GM12864 (cell line): ENCODE data around the gene RPL36.

ENCODE experiments used
- DNase-seq: peaks from one replicate; pipeline ENCODE4 v3.0.0-alpha.2; 2011; ENCODE audit warnings: low read depth
- H3K4me3 ChIP-seq: 2 replicates; pipeline ENCODE4 v1.5.1; 2011; ENCODE audit warnings: mild to moderate bottlenecking, low read depth, low read length, control low read depth
- TF ChIP-seq, protein P1 (sequence below): IDR thresholded peaks from 2 replicates; pipeline ENCODE4 v1.5.1; 2011; ENCODE audit warnings: low read depth, mild to moderate bottlenecking, moderate library complexity, low read length, control low read depth, inconsistent platforms; ENCODE audit errors: missing control alignments

Gene RPL36

DNA sequence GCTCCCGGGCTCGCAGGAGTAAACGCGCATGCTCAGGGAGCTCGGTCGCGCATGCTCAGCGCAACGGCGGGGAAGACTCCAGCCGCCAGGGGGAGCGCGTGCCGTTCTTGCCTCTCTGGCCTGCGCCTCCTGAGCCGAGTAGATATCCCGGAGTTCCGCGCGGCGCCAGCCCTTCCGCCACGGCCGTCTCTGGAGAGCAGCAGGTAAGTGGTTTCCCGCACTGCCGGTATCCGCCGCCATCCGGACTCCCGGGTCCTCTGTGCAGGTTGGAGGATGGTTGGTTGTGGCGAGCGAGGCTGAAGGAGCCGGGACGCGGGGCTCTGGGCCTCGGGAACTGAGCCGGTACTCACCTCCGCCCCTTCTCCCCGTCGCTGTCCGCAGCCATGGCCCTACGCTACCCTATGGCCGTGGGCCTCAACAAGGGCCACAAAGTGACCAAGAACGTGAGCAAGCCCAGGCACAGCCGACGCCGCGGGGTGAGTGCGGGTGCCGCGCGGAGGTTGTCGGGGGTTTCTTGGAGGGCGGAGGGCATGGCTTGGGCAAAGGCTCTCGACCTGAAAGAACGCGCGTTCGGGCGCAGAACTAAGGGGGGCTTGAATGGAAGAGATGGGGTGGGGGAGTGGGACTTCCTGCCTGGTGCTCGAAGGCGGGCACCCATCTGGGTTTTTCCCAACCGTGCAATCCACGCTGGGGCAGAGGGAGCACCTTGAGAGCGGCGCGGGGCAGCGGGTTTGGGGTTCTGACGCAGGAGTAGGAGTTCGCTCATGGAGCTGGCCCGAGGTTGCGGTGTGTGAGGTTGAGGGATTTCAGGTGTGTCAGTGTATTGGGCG is at the start of gene RPL36:
TSS of gene RPL36 (plus strand) at position 171 of the 830 bp plus-strand sequence. CDS start at position 384, 213 bp downstream.
- peak; percentile 87 for DNase-seq
- H3K4me3 ChIP-seq = peak within 1 kb of the TSS; percentile 88
- TF ChIP-seq, protein P1, sequence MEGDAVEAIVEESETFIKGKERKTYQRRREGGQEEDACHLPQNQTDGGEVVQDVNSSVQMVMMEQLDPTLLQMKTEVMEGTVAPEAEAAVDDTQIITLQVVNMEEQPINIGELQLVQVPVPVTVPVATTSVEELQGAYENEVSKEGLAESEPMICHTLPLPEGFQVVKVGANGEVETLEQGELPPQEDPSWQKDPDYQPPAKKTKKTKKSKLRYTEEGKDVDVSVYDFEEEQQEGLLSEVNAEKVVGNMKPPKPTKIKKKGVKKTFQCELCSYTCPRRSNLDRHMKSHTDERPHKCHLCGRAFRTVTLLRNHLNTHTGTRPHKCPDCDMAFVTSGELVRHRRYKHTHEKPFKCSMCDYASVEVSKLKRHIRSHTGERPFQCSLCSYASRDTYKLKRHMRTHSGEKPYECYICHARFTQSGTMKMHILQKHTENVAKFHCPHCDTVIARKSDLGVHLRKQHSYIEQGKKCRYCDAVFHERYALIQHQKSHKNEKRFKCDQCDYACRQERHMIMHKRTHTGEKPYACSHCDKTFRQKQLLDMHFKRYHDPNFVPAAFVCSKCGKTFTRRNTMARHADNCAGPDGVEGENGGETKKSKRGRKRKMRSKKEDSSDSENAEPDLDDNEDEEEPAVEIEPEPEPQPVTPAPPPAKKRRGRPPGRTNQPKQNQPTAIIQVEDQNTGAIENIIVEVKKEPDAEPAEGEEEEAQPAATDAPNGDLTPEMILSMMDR = peak; percentile 99

DNA sequence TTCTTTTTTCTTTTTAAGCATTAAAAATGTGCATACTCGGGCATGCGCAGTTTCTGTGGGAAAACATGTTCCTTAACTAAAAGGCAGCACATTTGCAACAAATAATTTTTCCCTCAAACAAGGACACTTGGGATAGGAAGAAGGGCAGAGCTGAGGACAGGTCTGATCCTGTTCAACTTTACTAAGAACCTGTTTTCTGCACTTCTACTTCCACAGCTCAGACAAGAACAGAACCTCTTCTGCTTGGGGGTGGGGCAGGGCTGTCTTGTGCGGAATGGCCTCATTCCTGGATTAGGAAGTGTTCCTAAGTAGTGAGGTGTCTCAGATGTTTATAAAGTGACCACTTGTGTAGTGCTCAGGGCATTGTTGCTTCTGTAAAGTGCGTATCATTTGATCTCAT is 48.9 kb upstream of the RPL36 start:
- TF ChIP-seq, protein P1 = no peak
- no peak overlapping the region for H3K4me3 ChIP-seq
- no peak for DNase-seq

DNA sequence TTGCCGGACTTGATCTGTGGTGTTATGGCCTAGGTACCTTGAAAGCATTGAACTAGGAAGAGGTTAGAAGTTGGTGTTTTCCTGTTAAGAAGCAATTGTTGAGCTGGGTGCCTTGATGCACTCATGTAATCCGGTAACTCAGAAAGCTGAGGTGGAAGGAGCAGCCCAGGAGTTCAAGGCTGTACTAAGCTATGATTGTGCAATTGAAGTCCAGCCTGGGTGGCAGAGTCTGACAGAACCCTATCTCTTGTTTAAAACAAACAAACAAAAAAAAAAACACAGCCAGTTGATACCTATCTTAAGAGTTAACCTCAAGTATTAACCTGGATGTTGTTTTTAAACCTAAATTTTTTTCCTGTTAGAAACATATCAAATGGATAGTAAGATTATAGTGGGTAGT is 47.9 kb upstream of the RPL36 start:
- TF ChIP-seq, protein P1 = no peak
- DNase-seq = no peak
- no peak overlapping the region for H3K4me3 ChIP-seq

DNA sequence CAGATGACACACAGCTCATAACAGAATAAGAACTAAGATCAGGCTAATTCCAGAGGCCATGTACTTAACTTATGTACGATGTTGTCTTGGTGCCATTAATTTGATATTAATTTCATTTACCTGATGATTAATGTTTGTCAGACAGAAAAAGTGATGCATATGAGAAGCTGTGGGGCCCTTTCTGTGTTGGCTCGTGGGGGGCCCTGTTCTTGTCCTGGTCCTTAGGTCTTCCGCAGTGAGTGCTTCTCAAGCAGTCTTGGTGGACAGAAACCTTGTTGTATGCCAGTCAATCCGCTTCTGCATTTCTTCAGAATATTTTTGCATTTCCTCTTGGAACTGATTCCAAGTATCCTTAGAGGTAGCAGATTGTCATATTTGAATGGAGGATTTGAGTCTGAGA is 47.0 kb upstream of the RPL36 start:
- H3K4me3 ChIP-seq = no peak overlapping the region
- TF ChIP-seq, protein P1 = no peak
- DNase-seq = no peak

DNA sequence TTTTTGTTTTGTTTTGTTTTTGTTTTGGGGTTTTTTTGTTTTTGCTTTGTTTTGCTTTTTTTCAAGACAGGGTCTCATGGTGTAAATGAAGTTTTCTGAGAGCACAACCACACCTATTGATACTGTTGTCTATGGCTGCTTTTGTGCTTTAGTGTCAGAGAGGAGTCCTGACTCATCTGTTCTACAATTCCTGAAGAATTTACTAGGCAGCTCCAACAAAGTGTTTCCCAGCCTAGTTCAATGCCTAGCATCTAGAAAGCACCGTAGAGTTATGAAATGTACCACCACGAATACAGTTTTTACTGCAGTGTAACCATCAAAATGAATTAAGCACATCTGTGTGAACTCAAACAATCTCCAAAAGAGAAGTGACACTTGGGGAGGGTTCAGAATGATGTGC is 46.1 kb upstream of the RPL36 start:
- H3K4me3 ChIP-seq = no peak overlapping the region
- TF ChIP-seq, protein P1 = no peak
- DNase-seq = no peak

DNA sequence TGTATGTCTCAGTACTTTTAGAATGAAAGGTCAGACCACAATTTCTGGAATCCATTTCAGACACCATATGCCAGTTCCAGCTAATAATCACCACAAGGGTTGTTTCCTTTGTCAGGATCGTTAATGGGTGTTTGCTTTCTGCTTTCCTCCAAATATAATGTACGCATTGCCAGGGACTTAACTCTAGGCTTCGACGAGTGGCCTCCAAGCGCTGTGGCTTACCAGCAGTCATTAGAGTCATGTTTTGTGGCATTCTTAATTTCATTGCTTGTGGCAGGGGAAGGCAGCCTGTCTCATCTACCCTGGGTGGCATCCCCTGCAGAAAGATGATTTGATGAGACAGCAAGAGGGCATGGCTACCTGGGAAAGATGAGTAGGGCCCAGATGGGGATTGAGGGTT is 44.7 kb upstream of the RPL36 start:
- TF ChIP-seq, protein P1 = no peak
- no peak for DNase-seq
- H3K4me3 ChIP-seq = no peak overlapping the region

DNA sequence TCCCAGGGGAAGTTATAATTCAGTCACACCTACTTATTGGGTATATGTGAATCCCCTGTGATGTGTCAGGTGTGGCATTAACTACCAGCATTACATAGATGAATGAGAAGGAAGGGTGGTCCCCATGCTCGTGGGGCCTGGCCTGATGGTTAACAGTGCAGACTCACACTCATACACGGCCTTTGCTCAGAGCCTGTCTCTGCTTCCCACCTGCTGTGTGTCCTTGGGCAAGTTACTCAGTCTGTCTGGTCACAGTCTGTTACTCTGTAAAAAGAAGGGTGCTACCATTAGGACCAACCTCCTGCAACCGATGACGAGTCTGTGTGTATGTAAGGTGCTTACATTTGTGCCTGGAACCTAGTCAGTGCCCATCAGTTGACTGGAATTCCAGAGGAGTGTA is 43.4 kb upstream of the RPL36 start:
- H3K4me3 ChIP-seq = no peak overlapping the region
- TF ChIP-seq, protein P1 = no peak
- no peak for DNase-seq
